ENCODE results near the gene DDX60.

GRCh38 chr4:168318266-168318895 is at the start of gene DDX60:
- TF ChIP-seq, protein P1, sequence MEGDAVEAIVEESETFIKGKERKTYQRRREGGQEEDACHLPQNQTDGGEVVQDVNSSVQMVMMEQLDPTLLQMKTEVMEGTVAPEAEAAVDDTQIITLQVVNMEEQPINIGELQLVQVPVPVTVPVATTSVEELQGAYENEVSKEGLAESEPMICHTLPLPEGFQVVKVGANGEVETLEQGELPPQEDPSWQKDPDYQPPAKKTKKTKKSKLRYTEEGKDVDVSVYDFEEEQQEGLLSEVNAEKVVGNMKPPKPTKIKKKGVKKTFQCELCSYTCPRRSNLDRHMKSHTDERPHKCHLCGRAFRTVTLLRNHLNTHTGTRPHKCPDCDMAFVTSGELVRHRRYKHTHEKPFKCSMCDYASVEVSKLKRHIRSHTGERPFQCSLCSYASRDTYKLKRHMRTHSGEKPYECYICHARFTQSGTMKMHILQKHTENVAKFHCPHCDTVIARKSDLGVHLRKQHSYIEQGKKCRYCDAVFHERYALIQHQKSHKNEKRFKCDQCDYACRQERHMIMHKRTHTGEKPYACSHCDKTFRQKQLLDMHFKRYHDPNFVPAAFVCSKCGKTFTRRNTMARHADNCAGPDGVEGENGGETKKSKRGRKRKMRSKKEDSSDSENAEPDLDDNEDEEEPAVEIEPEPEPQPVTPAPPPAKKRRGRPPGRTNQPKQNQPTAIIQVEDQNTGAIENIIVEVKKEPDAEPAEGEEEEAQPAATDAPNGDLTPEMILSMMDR (IDR thresholded peaks at IDR 0.05) = peak; percentile 25 to 44 (median 27)
- no peak for TF ChIP-seq POLR2A (IDR thresholded peaks at IDR 0.05)
